ENCODE measurements around the gene FEM1B. TPM values are rescaled to one million over a fixed set of nuclear protein-coding genes. Genes with fewer than 3 reads are reported as not detected.

Gene FEM1B
- total and polyA plus RNA-seq, 2 donors (not counting 3 experiments of a cell fraction or from before 2014, with no cell fraction given): 11.1 to 33.2 TPM

DNA sequence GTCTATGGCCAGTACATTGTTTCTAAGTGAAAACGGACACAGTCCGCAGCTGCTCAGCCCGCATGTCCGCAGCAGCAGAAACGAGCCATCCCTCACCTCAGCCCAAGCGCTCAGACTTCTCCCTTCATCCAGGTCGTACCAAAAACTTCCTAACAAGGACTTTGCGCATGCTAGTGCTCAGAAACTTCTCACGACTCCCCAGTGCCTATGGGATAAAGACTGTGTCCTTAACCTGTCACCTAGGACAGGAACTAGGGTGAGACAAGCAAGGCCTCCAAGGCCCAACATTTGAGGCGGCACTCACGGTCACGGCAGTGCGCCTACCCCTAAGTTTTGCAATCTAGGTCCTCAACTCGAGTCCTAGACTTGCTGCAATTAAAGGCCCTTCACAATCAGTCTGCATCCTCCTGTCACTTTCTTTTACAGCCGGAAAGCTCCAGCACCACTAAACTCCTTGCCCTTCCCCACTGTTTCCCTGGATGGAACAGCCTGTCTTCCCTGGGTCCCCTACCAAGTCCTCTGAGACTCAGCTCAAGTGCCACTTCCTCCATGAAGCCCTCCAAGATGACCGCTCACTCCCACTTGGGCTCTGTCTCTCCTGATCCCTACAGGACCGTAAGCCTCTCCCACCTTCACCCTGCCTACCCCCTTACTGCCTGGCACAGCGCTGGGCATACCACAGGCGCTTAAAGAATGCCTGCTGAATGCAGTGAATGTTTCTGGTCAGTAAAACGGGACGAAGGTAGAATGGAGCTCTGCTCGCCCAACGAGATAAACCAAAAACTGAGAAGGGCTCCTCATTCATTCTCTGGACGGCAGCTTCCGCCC, 49.2 kb upstream of the FEM1B start:
- no TSS peak for BruUV-seq (replicated peaks)
- CTCF ChIA-PET: interaction anchor here (0.9 to 1.7 kb wide), 4 partner anchors 8 to 25 kb away, joined by 3 to 6 read pairs (median 4); no protein-coding TSS in a partner anchor
- POLR2A ChIA-PET: no interaction called here

More for the DNA sequence above, 49.2 kb upstream of the FEM1B start:
- Histone ChIP-seq H3K27me3 (ENCODE audit: control insufficient read depth in 2 of 2, insufficient read depth in 2 of 2, low read length in 2 of 2) (no peaks in the 10 kb centered on the region), H3K4me3 (replicated peaks in 1 of 3; ENCODE audit: insufficient read depth in 1 of 3, low read depth in 1 of 3, low read length in 3 of 3) (peak overlapping the region; percentile 65 to 85 (median 77)), H2AFZ (ENCODE audit: low read depth, low read length) (peak overlapping the region; percentile 88), H3K36me3 (ENCODE audit: control insufficient read depth in 2 of 2, extremely low read depth in 1 of 2, insufficient read depth in 2 of 2, low read length in 2 of 2) (no peaks in the 10 kb centered on the region), H3K9me1 (replicated peaks; ENCODE audit: control insufficient read depth, extremely low read depth, insufficient read depth, low read length) (no peaks in the 10 kb centered on the region), H3K4me2 (ENCODE audit: insufficient read depth, low read length) (peak overlapping the region; percentile 85), H3K27ac (ENCODE audit: insufficient read depth, low read depth, low read length) (peak overlapping the region; percentile 71), H4K20me1 (replicated peaks; ENCODE audit: control insufficient read depth, extremely low read depth, insufficient read depth, low read length) (no peaks in the 10 kb centered on the region), H3K4me1 (ENCODE audit: control insufficient read depth, extremely low read depth, insufficient read depth, low read length) (peaks cover 15% of the 10 kb centered on the region), H3K9ac (replicated peaks; ENCODE audit: extremely low read depth, insufficient read depth, low read length) (peak overlapping the region; percentile 87), H3K9me3 (replicated peaks; ENCODE audit: control insufficient read depth, insufficient read depth, low read length) (no peaks in the 10 kb centered on the region), H3K79me2 (ENCODE audit: control insufficient read depth, insufficient read depth, low read length) (peaks cover 48% of the 10 kb centered on the region)
- TF ChIP-seq MYC (IDR thresholded peaks at IDR 0.05; ENCODE audit: low read depth, low read length) (no peak), EZH2 (IDR thresholded peaks at IDR 0.05; ENCODE audit: borderline replicate concordance, low read depth, low read length, severe bottlenecking) (no peak), POLR2AphosphoS5 (IDR thresholded peaks at IDR 0.05; ENCODE audit: insufficient read depth, low read depth, low read length) (no peak), GATA2 (IDR thresholded peaks at IDR 0.05; ENCODE audit: insufficient read depth, insufficient read length, low read depth, low read length) (no peak), POLR2A (IDR thresholded peaks at IDR 0.05; ENCODE audit: low read depth, low read length) (no peak), FOS (IDR thresholded peaks at IDR 0.05; ENCODE audit: borderline replicate concordance, insufficient read depth, low read length) (no peak), JUN (IDR thresholded peaks at IDR 0.05; ENCODE audit: borderline replicate concordance, insufficient read depth, insufficient read length, low read depth) (no peak)
- TF ChIP-seq, protein P1, sequence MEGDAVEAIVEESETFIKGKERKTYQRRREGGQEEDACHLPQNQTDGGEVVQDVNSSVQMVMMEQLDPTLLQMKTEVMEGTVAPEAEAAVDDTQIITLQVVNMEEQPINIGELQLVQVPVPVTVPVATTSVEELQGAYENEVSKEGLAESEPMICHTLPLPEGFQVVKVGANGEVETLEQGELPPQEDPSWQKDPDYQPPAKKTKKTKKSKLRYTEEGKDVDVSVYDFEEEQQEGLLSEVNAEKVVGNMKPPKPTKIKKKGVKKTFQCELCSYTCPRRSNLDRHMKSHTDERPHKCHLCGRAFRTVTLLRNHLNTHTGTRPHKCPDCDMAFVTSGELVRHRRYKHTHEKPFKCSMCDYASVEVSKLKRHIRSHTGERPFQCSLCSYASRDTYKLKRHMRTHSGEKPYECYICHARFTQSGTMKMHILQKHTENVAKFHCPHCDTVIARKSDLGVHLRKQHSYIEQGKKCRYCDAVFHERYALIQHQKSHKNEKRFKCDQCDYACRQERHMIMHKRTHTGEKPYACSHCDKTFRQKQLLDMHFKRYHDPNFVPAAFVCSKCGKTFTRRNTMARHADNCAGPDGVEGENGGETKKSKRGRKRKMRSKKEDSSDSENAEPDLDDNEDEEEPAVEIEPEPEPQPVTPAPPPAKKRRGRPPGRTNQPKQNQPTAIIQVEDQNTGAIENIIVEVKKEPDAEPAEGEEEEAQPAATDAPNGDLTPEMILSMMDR (IDR thresholded peaks at IDR 0.05; ENCODE audit: extremely low read depth in 1 of 2, insufficient read depth in 1 of 2, low read depth in 1 of 2, low read length in 2 of 2): no peak
- TF ChIP-seq, protein P2, sequence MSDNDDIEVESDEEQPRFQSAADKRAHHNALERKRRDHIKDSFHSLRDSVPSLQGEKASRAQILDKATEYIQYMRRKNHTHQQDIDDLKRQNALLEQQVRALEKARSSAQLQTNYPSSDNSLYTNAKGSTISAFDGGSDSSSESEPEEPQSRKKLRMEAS (IDR thresholded peaks at IDR 0.05; ENCODE audit: insufficient read depth, insufficient read length): no peak
- peak; percentile 18 for DNase-seq (ENCODE audit: low read depth, low spot score)
- intact Hi-C loops (cut with micrococcal nuclease): loop anchor here (2.0 to 5.0 kb wide), 2 partner anchors 24 to 366 kb away; partner anchors contain the start of gene CALML4
- FAIRE-seq: peak; percentile 70
- dilution Hi-C loops (cut with MboI; ENCODE audit: extremely low pct_ligation_motif_present, low sequenced_read_pairs): no loop called here
